ENCODE results near the gene KAT2B. TPM values are rescaled to one million over a fixed set of nuclear protein-coding genes. Genes with fewer than 3 reads are reported as not detected.
"Not testable (repeated sequence)": the region's sequence is repeated elsewhere in the genome, so short reads cannot be mapped to it uniquely, and the experiment has no call there.

The KAT2B gene
- total RNA-seq, 4 donors from 2014 or later, result 12.8 to 52.1 (median 35.2) TPM

- H3K4me3 ChIP-seq, result no peak overlapping the region
- no peaks in the 10 kb centered on the region for H3K4me1 ChIP-seq
- H3K36me3 ChIP-seq, result no peaks in the 10 kb centered on the region
- TF ChIP-seq POLR2A (IDR thresholded peaks at IDR 0.05), result no peak
- TF ChIP-seq CTCF (IDR thresholded peaks at IDR 0.05), result no peak
- no peaks in the 10 kb centered on the region for H3K9me3 ChIP-seq
- H3K27ac ChIP-seq, result peak overlapping the region; percentile 36 to 53
- DNase-seq, result peak in 1 of 2 donors; percentile 53
- no peaks in the 10 kb centered on the region for H3K27me3 ChIP-seq
- intact Hi-C loops (cut with DNase I; ENCODE audit: low total_unique reads), result no loop called here
These were observed 16.4 kb upstream of the KAT2B start for GRCh38 chr3:20023623-20024405.

- Histone ChIP-seq H3K27ac (no peak overlapping the region), H3K27me3 (no peaks in the 10 kb centered on the region), H3K36me3 (no peaks in the 10 kb centered on the region), H3K4me3 (no peak overlapping the region), H3K9me3 (no peaks in the 10 kb centered on the region), H3K4me1 (no peaks in the 10 kb centered on the region)
- intact Hi-C loops (cut with DNase I; ENCODE audit: low total_unique reads), result no loop called here
- TF ChIP-seq POLR2A (IDR thresholded peaks at IDR 0.05), result no peak
- no peak for TF ChIP-seq CTCF (IDR thresholded peaks at IDR 0.05)
- no peak for DNase-seq
These were observed 13.1 kb upstream of the KAT2B start for GRCh38 chr3:20027136-20027535.

GRCh38 chr3:20028905-20029331, 11.3 kb upstream of the KAT2B start:
- no peak overlapping the region for H3K4me3 ChIP-seq
- no peak overlapping the region for H3K27ac ChIP-seq
- no peaks in the 10 kb centered on the region for H3K4me1 ChIP-seq
- H3K27me3 ChIP-seq, result no peaks in the 10 kb centered on the region
- H3K36me3 ChIP-seq, result no peaks in the 10 kb centered on the region
- TF ChIP-seq CTCF (IDR thresholded peaks at IDR 0.05), result no peak
- intact Hi-C loops (cut with DNase I; ENCODE audit: low total_unique reads), result no loop called here
- DNase-seq, result no peak
- no peaks in the 10 kb centered on the region for H3K9me3 ChIP-seq

GRCh38 chr3:20031939-20032338, 8.3 kb upstream of the KAT2B start:
- H3K9me3 ChIP-seq; H3K27me3 ChIP-seq; H3K4me1 ChIP-seq; H3K4me3 ChIP-seq; H3K36me3 ChIP-seq; DNase-seq; H3K27ac ChIP-seq; intact Hi-C loops (cut with DNase I; ENCODE audit: low total_unique reads): not testable (repeated sequence)

- Histone ChIP-seq H3K36me3 (no peaks in the 10 kb centered on the region), H3K27ac (no peak overlapping the region), H3K27me3 (no peaks in the 10 kb centered on the region), H3K9me3 (no peaks in the 10 kb centered on the region), H3K4me3 (no peak overlapping the region), H3K4me1 (no peaks in the 10 kb centered on the region)
- TF ChIP-seq POLR2A (IDR thresholded peaks at IDR 0.05) (no peak), CTCF (IDR thresholded peaks at IDR 0.05) (no peak)
- no peak for DNase-seq
- intact Hi-C loops (cut with DNase I; ENCODE audit: low total_unique reads), result no loop called here
These were observed 5.2 kb upstream of the KAT2B start for GRCh38 chr3:20035019-20035418.

All from uterus (tissue), 4 donors.